C4-2B (cell line): ENCODE results near the gene PRDM5.

Experiments used
- ZFX ChIP-seq: fragments of 450-650 bp; IDR thresholded peaks from 2 replicates; pipeline ENCODE4 v1.6.1; 2017
- TF ChIP-seq, protein P1 (sequence below): fragments of 450-650 bp; conservative IDR thresholded peaks from 2 replicates; pipeline ENCODE4 v1.5.1; 2017; ENCODE audit warnings: mild to moderate bottlenecking

DNA sequence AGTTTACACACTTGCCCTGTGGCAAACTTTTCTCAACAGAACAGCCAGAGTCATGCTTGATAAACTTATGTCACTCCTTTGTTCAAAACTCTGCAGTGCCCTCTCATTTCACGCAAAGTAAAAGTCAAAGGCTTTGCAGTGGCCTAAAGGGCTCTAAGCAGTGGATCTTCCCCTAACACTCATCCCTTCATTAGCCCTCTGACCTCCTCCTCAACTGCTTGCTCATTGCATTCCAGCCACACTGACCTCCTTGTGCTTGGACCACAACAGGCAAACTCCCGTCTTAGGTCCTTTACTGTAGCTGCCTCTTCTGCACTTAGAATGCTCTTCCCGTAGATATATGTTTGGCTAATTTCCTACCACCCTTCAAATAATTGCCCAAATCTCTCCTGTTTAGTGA, 5.6 kb downstream of the PRDM5 start:
- TF ChIP-seq, protein P1, sequence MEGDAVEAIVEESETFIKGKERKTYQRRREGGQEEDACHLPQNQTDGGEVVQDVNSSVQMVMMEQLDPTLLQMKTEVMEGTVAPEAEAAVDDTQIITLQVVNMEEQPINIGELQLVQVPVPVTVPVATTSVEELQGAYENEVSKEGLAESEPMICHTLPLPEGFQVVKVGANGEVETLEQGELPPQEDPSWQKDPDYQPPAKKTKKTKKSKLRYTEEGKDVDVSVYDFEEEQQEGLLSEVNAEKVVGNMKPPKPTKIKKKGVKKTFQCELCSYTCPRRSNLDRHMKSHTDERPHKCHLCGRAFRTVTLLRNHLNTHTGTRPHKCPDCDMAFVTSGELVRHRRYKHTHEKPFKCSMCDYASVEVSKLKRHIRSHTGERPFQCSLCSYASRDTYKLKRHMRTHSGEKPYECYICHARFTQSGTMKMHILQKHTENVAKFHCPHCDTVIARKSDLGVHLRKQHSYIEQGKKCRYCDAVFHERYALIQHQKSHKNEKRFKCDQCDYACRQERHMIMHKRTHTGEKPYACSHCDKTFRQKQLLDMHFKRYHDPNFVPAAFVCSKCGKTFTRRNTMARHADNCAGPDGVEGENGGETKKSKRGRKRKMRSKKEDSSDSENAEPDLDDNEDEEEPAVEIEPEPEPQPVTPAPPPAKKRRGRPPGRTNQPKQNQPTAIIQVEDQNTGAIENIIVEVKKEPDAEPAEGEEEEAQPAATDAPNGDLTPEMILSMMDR = no peak
- TF ChIP-seq ZFX = no peak
